ENCODE results near the gene MTMR3. TPM values are rescaled to one million over a fixed set of nuclear protein-coding genes. Genes with fewer than 3 reads are reported as not detected.

Gene MTMR3
- total RNA-seq, 1 donor from 2014 or later, result 41.0 TPM

DNA sequence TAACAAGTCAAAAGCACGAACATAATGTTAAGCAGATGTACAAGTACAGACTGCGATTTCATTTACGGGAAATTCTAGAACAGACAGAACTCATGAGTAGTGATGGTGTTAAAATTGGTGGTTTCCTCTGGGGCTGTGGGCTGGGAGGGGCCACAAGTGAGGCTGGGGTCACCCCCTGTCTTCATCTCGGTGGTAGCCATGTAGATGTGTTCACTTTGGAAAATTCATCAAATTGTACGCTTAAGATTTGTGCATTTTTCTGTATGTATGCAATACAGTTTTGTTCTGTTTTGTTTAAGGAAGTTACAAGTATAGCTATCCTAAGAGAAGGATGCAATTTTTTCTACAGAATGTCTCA lies 44.4 kb upstream of the MTMR3 start:
- Mint-ChIP-seq H3K4me3 (ENCODE audit: unreplicated experiment) (peak overlapping the region; percentile 98), H3K27ac (ENCODE audit: unreplicated experiment) (peak overlapping the region; percentile 94), H3K36me3 (ENCODE audit: low read depth, unreplicated experiment) (peaks cover 3% of the 10 kb centered on the region), H3K4me1 (ENCODE audit: low read depth, unreplicated experiment) (peaks cover 15% of the 10 kb centered on the region), H3K9me3 (ENCODE audit: unreplicated experiment) (peaks cover 4% of the 10 kb centered on the region), H3K27me3 (ENCODE audit: low read depth, unreplicated experiment) (no peaks in the 10 kb centered on the region)
- peaks cover 24% of the 10 kb centered on the region for H3K4me1 ChIP-seq (ENCODE audit: insufficient read depth, low read length)
- TF ChIP-seq, protein P1, sequence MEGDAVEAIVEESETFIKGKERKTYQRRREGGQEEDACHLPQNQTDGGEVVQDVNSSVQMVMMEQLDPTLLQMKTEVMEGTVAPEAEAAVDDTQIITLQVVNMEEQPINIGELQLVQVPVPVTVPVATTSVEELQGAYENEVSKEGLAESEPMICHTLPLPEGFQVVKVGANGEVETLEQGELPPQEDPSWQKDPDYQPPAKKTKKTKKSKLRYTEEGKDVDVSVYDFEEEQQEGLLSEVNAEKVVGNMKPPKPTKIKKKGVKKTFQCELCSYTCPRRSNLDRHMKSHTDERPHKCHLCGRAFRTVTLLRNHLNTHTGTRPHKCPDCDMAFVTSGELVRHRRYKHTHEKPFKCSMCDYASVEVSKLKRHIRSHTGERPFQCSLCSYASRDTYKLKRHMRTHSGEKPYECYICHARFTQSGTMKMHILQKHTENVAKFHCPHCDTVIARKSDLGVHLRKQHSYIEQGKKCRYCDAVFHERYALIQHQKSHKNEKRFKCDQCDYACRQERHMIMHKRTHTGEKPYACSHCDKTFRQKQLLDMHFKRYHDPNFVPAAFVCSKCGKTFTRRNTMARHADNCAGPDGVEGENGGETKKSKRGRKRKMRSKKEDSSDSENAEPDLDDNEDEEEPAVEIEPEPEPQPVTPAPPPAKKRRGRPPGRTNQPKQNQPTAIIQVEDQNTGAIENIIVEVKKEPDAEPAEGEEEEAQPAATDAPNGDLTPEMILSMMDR (IDR thresholded peaks at IDR 0.05; ENCODE audit: insufficient read depth, low read depth, low read length), result no peak
- no peak for TF ChIP-seq EZH2 (IDR thresholded peaks at IDR 0.05; ENCODE audit: insufficient read depth, low read length)
- H4K20me1 ChIP-seq (ENCODE audit: insufficient read depth, low read length), result peaks cover 10% of the 10 kb centered on the region
- peaks cover 6% of the 10 kb centered on the region for H3K36me3 ChIP-seq (ENCODE audit: insufficient read depth, low read length)
- H3K4me3 ChIP-seq (ENCODE audit: insufficient read depth, low read depth, low read length), result peak overlapping the region; percentile 77
- peak overlapping the region; percentile 79 for H2AFZ ChIP-seq (ENCODE audit: low read depth, low read length)
- peak overlapping the region; percentile 90 for H3K4me2 ChIP-seq (ENCODE audit: low read length)
- no peaks in the 10 kb centered on the region for H3K9me3 ChIP-seq (ENCODE audit: insufficient read depth, low read depth, low read length)
- H3K9ac ChIP-seq (ENCODE audit: low read length), result peak overlapping the region; percentile 86
- FAIRE-seq, result no peak
- peak overlapping the region; percentile 67 for H3K27ac ChIP-seq (ENCODE audit: low read depth, low read length)
- H3K27me3 ChIP-seq (ENCODE audit: insufficient read depth, low read length), result no peaks in the 10 kb centered on the region
- DNase-seq (ENCODE audit: low read depth), result no peak
- peaks cover 39% of the 10 kb centered on the region for H3K79me2 ChIP-seq (ENCODE audit: insufficient read depth, low read length)

DNA sequence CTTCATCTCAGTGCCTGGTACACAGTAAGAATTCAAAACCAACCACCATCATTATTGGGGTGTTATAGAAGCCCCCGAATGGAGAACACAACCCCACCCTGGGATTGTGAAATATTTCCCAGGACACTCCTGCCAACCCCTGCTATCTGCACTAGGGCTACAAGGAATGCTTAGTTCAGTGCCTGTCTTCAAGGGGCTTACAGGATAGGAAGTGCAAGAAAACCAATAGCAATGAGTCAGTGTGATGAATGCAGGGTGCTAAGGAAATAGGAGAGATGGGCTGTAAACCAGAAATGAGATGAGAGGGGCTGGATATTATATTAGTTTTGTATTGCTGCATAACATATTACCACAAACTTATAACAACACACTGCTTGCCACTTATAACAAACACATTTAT lies 43.9 kb upstream of the MTMR3 start:
- Mint-ChIP-seq H3K36me3 (ENCODE audit: low read depth, unreplicated experiment) (peaks cover 1% of the 10 kb centered on the region), H3K9me3 (ENCODE audit: unreplicated experiment) (peaks cover 4% of the 10 kb centered on the region), H3K4me1 (ENCODE audit: low read depth, unreplicated experiment) (peaks cover 15% of the 10 kb centered on the region), H3K27me3 (ENCODE audit: low read depth, unreplicated experiment) (no peaks in the 10 kb centered on the region), H3K27ac (ENCODE audit: unreplicated experiment) (peak overlapping the region; percentile 14), H3K4me3 (ENCODE audit: unreplicated experiment) (no peak overlapping the region)
- TF ChIP-seq EZH2 (IDR thresholded peaks at IDR 0.05; ENCODE audit: insufficient read depth, low read length), result no peak
- TF ChIP-seq, protein P1 (IDR thresholded peaks at IDR 0.05; ENCODE audit: insufficient read depth, low read depth, low read length), result no peak
- Histone ChIP-seq H3K9me3 (ENCODE audit: insufficient read depth, low read depth, low read length) (no peaks in the 10 kb centered on the region), H3K4me2 (ENCODE audit: low read length) (no peak overlapping the region), H3K27me3 (ENCODE audit: insufficient read depth, low read length) (no peaks in the 10 kb centered on the region), H2AFZ (ENCODE audit: low read depth, low read length) (no peak overlapping the region), H3K4me1 (ENCODE audit: insufficient read depth, low read length) (peaks cover 24% of the 10 kb centered on the region), H3K9ac (ENCODE audit: low read length) (no peak overlapping the region), H3K4me3 (ENCODE audit: insufficient read depth, low read depth, low read length) (no peak overlapping the region), H4K20me1 (ENCODE audit: insufficient read depth, low read length) (peaks cover 8% of the 10 kb centered on the region), H3K79me2 (ENCODE audit: insufficient read depth, low read length) (peaks cover 38% of the 10 kb centered on the region), H3K27ac (ENCODE audit: low read depth, low read length) (no peak overlapping the region), H3K36me3 (ENCODE audit: insufficient read depth, low read length) (peaks cover 4% of the 10 kb centered on the region)
- FAIRE-seq (no peak), DNase-seq (ENCODE audit: low read depth) (no peak)

DNA sequence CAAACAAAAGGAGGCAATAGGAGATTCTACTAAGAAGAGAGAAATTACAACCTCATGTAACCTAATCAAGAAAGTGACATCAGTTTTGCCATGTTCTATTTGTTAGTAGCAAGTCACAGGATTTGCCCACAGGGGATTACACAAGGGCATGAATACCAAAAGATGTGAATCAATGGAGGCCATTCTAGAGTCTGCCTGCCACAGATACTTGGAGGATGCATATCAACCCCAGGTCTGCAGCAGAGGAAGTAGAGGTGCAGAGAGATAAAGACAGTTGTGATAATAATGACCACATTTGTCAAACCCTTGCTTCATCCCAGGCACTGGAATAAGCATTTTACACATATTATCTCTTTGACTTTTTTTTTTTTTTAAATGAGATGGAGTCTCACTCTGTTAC lies 42.5 kb upstream of the MTMR3 start:
- no peak for DNase-seq (ENCODE audit: low read depth)
- FAIRE-seq, result no peak
- Histone ChIP-seq H3K9me3 (ENCODE audit: insufficient read depth, low read depth, low read length) (no peaks in the 10 kb centered on the region), H2AFZ (ENCODE audit: low read depth, low read length) (no peak overlapping the region), H3K4me2 (ENCODE audit: low read length) (no peak overlapping the region), H4K20me1 (ENCODE audit: insufficient read depth, low read length) (peaks cover 3% of the 10 kb centered on the region), H3K36me3 (ENCODE audit: insufficient read depth, low read length) (peaks cover under 1% of the 10 kb centered on the region), H3K79me2 (ENCODE audit: insufficient read depth, low read length) (peaks cover 23% of the 10 kb centered on the region), H3K27me3 (ENCODE audit: insufficient read depth, low read length) (no peaks in the 10 kb centered on the region), H3K4me1 (ENCODE audit: insufficient read depth, low read length) (peaks cover 24% of the 10 kb centered on the region), H3K9ac (ENCODE audit: low read length) (no peak overlapping the region), H3K27ac (ENCODE audit: low read depth, low read length) (no peak overlapping the region), H3K4me3 (ENCODE audit: insufficient read depth, low read depth, low read length) (no peak overlapping the region)
- Mint-ChIP-seq H3K4me3 (ENCODE audit: unreplicated experiment) (no peak overlapping the region), H3K4me1 (ENCODE audit: low read depth, unreplicated experiment) (peaks cover 15% of the 10 kb centered on the region), H3K27ac (ENCODE audit: unreplicated experiment) (peak overlapping the region; percentile 29), H3K9me3 (ENCODE audit: unreplicated experiment) (peaks cover 4% of the 10 kb centered on the region), H3K27me3 (ENCODE audit: low read depth, unreplicated experiment) (no peaks in the 10 kb centered on the region), H3K36me3 (ENCODE audit: low read depth, unreplicated experiment) (no peaks in the 10 kb centered on the region)
- no peak for TF ChIP-seq EZH2 (IDR thresholded peaks at IDR 0.05; ENCODE audit: insufficient read depth, low read length)
- TF ChIP-seq, protein P1 (IDR thresholded peaks at IDR 0.05; ENCODE audit: insufficient read depth, low read depth, low read length), result no peak
